GM21360 (cell line): ENCODE measurements around the gene ANKS6.
A peak's percentile ranks its signal among the peaks of the same experiment; 100 is the strongest.

ENCODE experiments used
- ATAC-seq: cut with Tn5 transposase; IDR thresholded peaks from one replicate; pipeline ENCODE4 v1.9.1; 2021; ENCODE audit warnings: mild to moderate bottlenecking, moderate library complexity; ENCODE audit not compliant: unreplicated experiment

The ANKS6 gene

GRCh38 chr9:98796364-98797101, at the start of gene ANKS6:
ANKS6 (minus strand) TSS chr9:98796555; CDS start chr9:98796491, 64 bp downstream.
- peak; percentile 84 for ATAC-seq

GRCh38 chr9:98846081-98846480, 49.7 kb upstream of the ANKS6 start:
- no peak for ATAC-seq

- ATAC-seq, result no peak
Observed at GRCh38 chr9:98842510-98842909, 46.2 kb upstream of the ANKS6 start.

- ATAC-seq, result no peak
Observed at GRCh38 chr9:98839724-98840123, 43.4 kb upstream of the ANKS6 start.

GRCh38 chr9:98838868-98839565, 42.7 kb upstream of the ANKS6 start:
- no peak for ATAC-seq

- no peak for ATAC-seq
Observed at GRCh38 chr9:98838155-98838867, 42.0 kb upstream of the ANKS6 start.

GRCh38 chr9:98837516-98837915, 41.2 kb upstream of the ANKS6 start:
- no peak for ATAC-seq

GRCh38 chr9:98836206-98836605, 39.9 kb upstream of the ANKS6 start:
- ATAC-seq, result no peak

- ATAC-seq, result no peak
Observed at GRCh38 chr9:98834386-98834785, 38.0 kb upstream of the ANKS6 start.

GRCh38 chr9:98833090-98833956, 37.0 kb upstream of the ANKS6 start:
- ATAC-seq, result no peak

- ATAC-seq, result no peak
Observed at GRCh38 chr9:98832768-98833089, 36.4 kb upstream of the ANKS6 start.

- no peak for ATAC-seq
Observed at GRCh38 chr9:98831696-98832095, 35.3 kb upstream of the ANKS6 start.

- no peak for ATAC-seq
Observed at GRCh38 chr9:98830554-98830953, 34.2 kb upstream of the ANKS6 start.

- no peak for ATAC-seq
Observed at GRCh38 chr9:98829766-98830165, 33.4 kb upstream of the ANKS6 start.

GRCh38 chr9:98826716-98827115, 30.4 kb upstream of the ANKS6 start:
- ATAC-seq, result no peak

- ATAC-seq, result no peak
Observed at GRCh38 chr9:98825414-98825813, 29.1 kb upstream of the ANKS6 start.

GRCh38 chr9:98823666-98824334, 27.4 kb upstream of the ANKS6 start:
- no peak for ATAC-seq

- ATAC-seq, result no peak
Observed at GRCh38 chr9:98822661-98823060, 26.3 kb upstream of the ANKS6 start.

- ATAC-seq, result no peak
Observed at GRCh38 chr9:98821831-98822230, 25.5 kb upstream of the ANKS6 start.

- ATAC-seq, result no peak
Observed at GRCh38 chr9:98819231-98819630, 22.9 kb upstream of the ANKS6 start.
